ENCODE measurements around the gene ARPIN. TPM values are rescaled to one million over a fixed set of nuclear protein-coding genes. Genes with fewer than 3 reads are reported as not detected.
A peak's percentile ranks its signal among the peaks of the same experiment; 100 is the strongest.
"Not testable (repeated sequence)": the region's sequence is repeated elsewhere in the genome, so short reads cannot be mapped to it uniquely, and the experiment has no call there.

The ARPIN gene
- 10 to 100 TPM; 28.2 to 30.3 (median 28.9) TPM for polyA plus RNA-seq (ENCODE audit: insufficient read length in 3 of 3)
- long read RNA-seq, donor 1, full-length matches to known transcripts, result 3 of 3 reads
- long read RNA-seq, donor 1, partial matches to known transcripts, result 0 of 3 reads
- long read RNA-seq, donor 1, other reads (novel, unspliced or antisense), result 0 of 3 reads
- long read RNA-seq, donor 2, full-length matches to known transcripts, result 10 of 10 reads
- long read RNA-seq, donor 2, partial matches to known transcripts, result 0 of 10 reads
- long read RNA-seq, donor 2, other reads (novel, unspliced or antisense), result 0 of 10 reads
- long read RNA-seq, donor 3, full-length matches to known transcripts, result 7 of 7 reads
- long read RNA-seq, donor 3, partial matches to known transcripts, result 0 of 7 reads
- long read RNA-seq, donor 3, other reads (novel, unspliced or antisense), result 0 of 7 reads
- long read RNA-seq, donor 4, full-length matches to known transcripts, result 9 of 9 reads
- long read RNA-seq, donor 4, partial matches to known transcripts, result 0 of 9 reads
- long read RNA-seq, donor 4, other reads (novel, unspliced or antisense), result 0 of 9 reads
- long read RNA-seq, donor 5, result 0 reads
- long read RNA-seq, donor 6, full-length matches to known transcripts, result 3 of 3 reads
- long read RNA-seq, donor 6, partial matches to known transcripts, result 0 of 3 reads
- long read RNA-seq, donor 6, other reads (novel, unspliced or antisense), result 0 of 3 reads
- long read RNA-seq, donor 7, full-length matches to known transcripts, result 4 of 4 reads
- long read RNA-seq, donor 7, partial matches to known transcripts, result 0 of 4 reads
- long read RNA-seq, donor 7, other reads (novel, unspliced or antisense), result 0 of 4 reads
- long read RNA-seq, donor 8, result 0 reads
- long read RNA-seq, donor 9, full-length matches to known transcripts, result 1 of 1 reads
- long read RNA-seq, donor 9, partial matches to known transcripts, result 0 of 1 reads
- long read RNA-seq, donor 9, other reads (novel, unspliced or antisense), result 0 of 1 reads
- long read RNA-seq, donor 10, full-length matches to known transcripts, result 3 of 3 reads
- long read RNA-seq, donor 10, partial matches to known transcripts, result 0 of 3 reads
- long read RNA-seq, donor 10, other reads (novel, unspliced or antisense), result 0 of 3 reads
- long read RNA-seq, donor 11, full-length matches to known transcripts, result 9 of 9 reads
- long read RNA-seq, donor 11, partial matches to known transcripts, result 0 of 9 reads
- long read RNA-seq, donor 11, other reads (novel, unspliced or antisense), result 0 of 9 reads
- long read RNA-seq, donor 12, full-length matches to known transcripts, result 1 of 1 reads
- long read RNA-seq, donor 12, partial matches to known transcripts, result 0 of 1 reads
- long read RNA-seq, donor 12, other reads (novel, unspliced or antisense), result 0 of 1 reads
- long read RNA-seq, donor 13, result 0 reads
- long read RNA-seq, donor 14, full-length matches to known transcripts, result 2 of 24 reads
- long read RNA-seq, donor 14, partial matches to known transcripts, result 22 of 24 reads
- long read RNA-seq, donor 14, other reads (novel, unspliced or antisense), result 0 of 24 reads
- long read RNA-seq, donor 15, full-length matches to known transcripts, result 5 of 5 reads
- long read RNA-seq, donor 15, partial matches to known transcripts, result 0 of 5 reads
- long read RNA-seq, donor 15, other reads (novel, unspliced or antisense), result 0 of 5 reads
- long read RNA-seq, donor 16, full-length matches to known transcripts, result 21 of 21 reads
- long read RNA-seq, donor 16, partial matches to known transcripts, result 0 of 21 reads
- long read RNA-seq, donor 16, other reads (novel, unspliced or antisense), result 0 of 21 reads

- peak in 3 of 11 donors; percentile 28 to 66 (median 54) for DNase-seq (ENCODE audit: extremely low read depth in 1 of 11, low read depth in 9 of 11, low spot score in 4 of 11)
These were observed at the start of gene ARPIN for GRCh38 chr15:89912674-89913396. Gene ARPIN, minus strand, starts transcription at chr15:89912952. Its CDS starts 117 bp downstream, at chr15:89912835.

DNA sequence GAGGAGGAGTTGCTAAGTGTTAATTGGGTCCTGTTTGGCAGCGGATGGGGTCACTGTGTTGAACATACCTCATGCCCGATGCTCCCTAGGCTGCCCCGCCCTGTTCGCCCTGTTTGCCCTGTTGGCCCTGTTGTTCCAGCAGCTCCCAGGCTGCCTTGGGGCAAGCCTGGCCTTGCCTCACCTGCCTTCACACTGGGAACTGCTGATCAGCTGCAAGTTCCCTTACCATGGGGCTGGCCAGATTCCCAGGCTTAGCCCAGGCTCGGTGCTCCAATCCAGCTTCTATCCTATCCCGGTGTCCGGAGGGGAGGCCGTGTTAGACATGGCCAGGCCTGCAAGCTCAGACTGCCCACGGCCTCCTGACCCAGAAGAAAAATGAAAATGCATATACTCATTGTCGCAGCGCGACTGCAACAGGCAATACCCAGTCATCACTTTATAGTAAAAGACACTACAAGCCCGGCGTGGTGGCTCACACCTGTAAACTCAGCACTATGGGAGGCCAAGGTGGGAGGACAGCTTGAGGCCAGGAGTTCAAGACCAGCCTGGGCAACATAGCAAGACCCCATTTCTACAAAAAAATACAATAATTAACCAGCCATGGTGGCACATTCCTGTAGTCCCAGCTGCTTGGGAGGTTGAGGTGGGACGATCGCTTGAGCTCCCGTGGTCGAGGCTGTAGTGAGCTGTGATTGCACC is 45.5 kb upstream of the ARPIN start:
- peak in 2 of 11 donors; percentile 3 to 20 for DNase-seq (ENCODE audit: extremely low read depth in 1 of 11, low read depth in 9 of 11, low spot score in 4 of 11)

DNA sequence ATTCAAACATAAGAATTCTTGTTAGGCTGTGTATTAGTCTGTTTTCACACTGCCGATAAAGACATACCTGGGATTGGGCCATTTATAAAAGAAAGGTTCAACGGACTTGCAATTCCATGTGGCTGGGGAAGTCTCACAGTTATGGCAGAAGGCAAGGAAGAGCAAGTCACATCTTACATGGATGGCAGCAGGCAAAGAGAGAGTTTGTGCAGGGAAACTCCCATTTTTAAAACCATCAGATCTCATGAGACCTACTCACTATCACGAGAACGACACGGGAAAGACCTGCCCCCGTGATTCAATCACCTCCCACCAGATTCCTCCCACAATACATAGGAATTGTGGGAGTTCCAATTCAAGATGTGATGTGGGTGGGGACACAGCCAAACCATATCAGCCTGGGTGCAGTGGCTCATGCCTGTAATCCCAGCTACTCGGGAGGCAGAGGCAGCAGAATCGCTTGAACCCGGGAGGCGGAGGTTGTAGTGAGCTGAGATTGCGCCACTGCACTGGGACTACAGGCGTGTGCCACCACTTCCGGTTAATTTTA is 42.8 kb upstream of the ARPIN start:
- not testable (repeated sequence) for DNase-seq (ENCODE audit: extremely low read depth in 1 of 11, low read depth in 9 of 11, low spot score in 4 of 11)

GRCh38 chr15:89954541-89954940 is 41.8 kb upstream of the ARPIN start:
- DNase-seq (ENCODE audit: extremely low read depth in 1 of 11, low read depth in 9 of 11, low spot score in 4 of 11), result no peak

DNA sequence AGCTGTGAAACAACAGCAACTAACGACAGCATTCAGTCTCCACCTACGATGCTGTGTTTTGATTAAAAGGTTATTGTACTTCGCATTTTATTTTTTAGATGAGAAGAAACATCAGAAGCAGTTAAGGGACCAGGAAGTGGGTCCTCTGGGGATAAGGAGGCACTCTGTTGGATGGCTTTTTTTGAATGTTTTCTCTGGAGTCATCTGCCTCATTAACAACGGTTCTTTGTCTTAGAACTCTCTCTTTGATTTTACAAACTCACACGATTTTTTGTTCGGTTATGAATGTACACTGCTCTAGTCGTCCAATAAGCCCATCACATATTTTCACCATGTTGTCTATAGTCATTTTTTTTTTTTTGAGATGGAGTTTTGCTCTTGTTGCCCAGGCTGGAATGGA is 36.0 kb upstream of the ARPIN start:
- no peak for DNase-seq (ENCODE audit: extremely low read depth in 1 of 11, low read depth in 9 of 11, low spot score in 4 of 11)

- no peak for DNase-seq (ENCODE audit: extremely low read depth in 1 of 11, low read depth in 9 of 11, low spot score in 4 of 11)
These were observed 34.6 kb upstream of the ARPIN start for GRCh38 chr15:89947385-89947784.

- DNase-seq (ENCODE audit: extremely low read depth in 1 of 11, low read depth in 9 of 11, low spot score in 4 of 11), result no peak
These were observed 34.0 kb upstream of the ARPIN start for GRCh38 chr15:89946681-89947299.

DNA sequence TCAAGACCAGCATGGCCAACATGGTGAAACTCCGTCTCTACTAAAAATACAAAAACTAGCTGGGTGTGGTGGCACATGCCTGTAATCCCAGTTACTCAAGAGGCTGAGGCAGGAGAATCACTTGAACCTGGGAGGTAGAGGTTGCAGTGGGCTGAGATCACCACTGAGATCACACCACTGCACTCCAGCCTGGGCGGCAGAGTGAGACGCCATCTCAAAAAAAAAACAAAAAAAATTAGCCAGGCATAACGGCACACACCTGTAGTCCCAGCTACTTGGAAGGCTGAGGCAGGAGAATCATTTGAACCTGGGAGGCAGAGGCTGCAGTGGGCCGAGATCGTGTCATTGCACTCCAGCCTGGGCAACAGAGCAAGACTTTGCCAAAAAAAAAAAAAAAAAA is 31.0 kb upstream of the ARPIN start:
- not testable (repeated sequence) for DNase-seq (ENCODE audit: extremely low read depth in 1 of 11, low read depth in 9 of 11, low spot score in 4 of 11)

GRCh38 chr15:89939910-89940309 is 27.2 kb upstream of the ARPIN start:
- DNase-seq (ENCODE audit: extremely low read depth in 1 of 11, low read depth in 9 of 11, low spot score in 4 of 11), result no peak

DNA sequence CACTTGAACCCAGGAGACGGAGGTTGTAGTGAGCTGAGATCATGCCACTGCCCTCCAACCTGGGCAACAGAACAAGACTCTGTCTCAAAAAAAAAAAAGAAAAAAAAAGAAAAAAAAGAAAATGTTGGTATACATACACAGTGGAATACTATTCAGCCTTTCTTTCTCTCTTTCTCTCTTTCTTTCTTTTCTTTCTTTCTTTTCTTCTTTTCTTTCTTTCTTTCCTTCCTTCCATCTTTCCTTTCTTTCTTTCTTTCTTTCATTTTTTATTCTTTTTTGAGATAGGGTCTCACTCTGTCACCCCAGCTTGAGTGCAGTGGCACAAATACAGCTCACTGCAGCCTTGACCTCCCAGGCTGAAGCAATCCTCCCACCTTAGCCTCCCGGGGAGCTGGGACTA is 26.6 kb upstream of the ARPIN start:
- DNase-seq (ENCODE audit: extremely low read depth in 1 of 11, low read depth in 9 of 11, low spot score in 4 of 11), result not testable (repeated sequence)

DNA sequence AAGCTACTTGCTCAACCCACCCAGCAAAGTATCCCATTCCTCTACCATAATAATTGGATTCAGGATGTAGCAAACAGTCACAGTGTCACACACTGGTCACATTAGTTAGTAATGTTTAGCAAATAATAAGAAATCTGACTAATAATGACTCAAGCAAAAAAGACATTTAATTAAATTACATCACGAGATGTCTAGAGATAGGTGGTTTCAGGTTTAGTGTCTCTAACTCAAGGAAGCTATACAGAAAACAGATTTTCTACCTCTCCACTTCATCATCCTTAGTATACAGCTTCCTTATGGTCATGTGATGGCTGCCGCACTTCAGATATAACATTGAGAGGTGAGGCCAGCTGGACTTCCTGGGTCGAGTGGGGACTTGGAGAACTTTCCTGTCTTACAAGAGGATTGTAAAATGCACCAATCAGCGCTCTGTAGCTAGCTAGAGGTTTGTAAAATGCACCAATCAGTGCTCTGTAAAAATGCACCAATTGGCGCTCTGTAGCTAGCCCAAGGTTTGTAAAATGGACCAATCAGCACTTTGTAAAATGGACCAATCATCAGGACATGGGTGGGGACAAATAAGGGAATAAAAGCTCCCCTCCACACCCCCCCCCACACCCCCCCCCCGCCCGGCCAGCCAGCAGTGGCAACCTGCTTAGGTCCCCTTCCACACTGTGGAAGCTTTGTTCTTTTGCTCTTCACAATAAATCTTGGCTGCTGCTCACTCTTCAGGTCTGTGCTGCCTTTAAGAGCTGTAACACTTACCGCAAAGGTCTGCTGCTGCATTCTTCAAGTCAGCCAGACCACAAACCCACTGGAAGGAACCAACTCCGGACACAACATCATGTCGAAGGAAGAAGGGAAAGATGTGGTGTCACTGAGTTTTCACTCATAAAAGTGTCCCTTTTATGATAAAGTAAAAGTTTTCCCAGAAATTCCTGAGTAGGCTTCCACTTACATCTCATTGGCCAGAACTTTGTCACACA is 24.9 kb upstream of the ARPIN start:
- DNase-seq (ENCODE audit: extremely low read depth in 1 of 11, low read depth in 9 of 11, low spot score in 4 of 11), result no peak

- no peak for DNase-seq (ENCODE audit: extremely low read depth in 1 of 11, low read depth in 9 of 11, low spot score in 4 of 11)
These were observed 24.1 kb upstream of the ARPIN start for GRCh38 chr15:89936786-89937265.

GRCh38 chr15:89936051-89936785 is 23.5 kb upstream of the ARPIN start:
- DNase-seq (ENCODE audit: extremely low read depth in 1 of 11, low read depth in 9 of 11, low spot score in 4 of 11), result no peak

GRCh38 chr15:89932880-89933279 is 20.1 kb upstream of the ARPIN start:
- no peak for DNase-seq (ENCODE audit: extremely low read depth in 1 of 11, low read depth in 9 of 11, low spot score in 4 of 11)
